GM06990 (cell line): ENCODE data around the gene FAM90A26.
"Not testable (repeated sequence)": the region's sequence is repeated elsewhere in the genome, so short reads cannot be mapped to it uniquely, and the experiment has no call there.

ENCODE experiments used
- DNase-seq: peaks from one replicate; pipeline ENCODE4 v3.0.0-alpha.2; 2011; ENCODE audit not compliant: insufficient read length; ENCODE audit errors: extremely low read depth
- H3K27me3 ChIP-seq: replicated peaks from 2 replicates; pipeline ENCODE4 v1.6.0; 2011; ENCODE audit warnings: low read length; ENCODE audit not compliant: control insufficient read depth, insufficient read depth
- H3K36me3 ChIP-seq: 2 replicates; pipeline ENCODE4 v1.5.1; 2011; ENCODE audit warnings: low read length; ENCODE audit not compliant: control insufficient read depth, insufficient read depth
- H3K4me3 ChIP-seq: replicated peaks from 2 replicates; pipeline ENCODE4 v1.5.1; 2011; ENCODE audit warnings: low read depth, mild to moderate bottlenecking, control low read depth, low read length
- TF ChIP-seq, protein P1 (sequence below): IDR thresholded peaks from 2 replicates; pipeline ENCODE4 v1.5.1; 2011; ENCODE audit warnings: low read length, control low read depth, mild to moderate bottlenecking, inconsistent platforms; ENCODE audit not compliant: insufficient read depth, poor library complexity, severe bottlenecking

The FAM90A26 gene

DNA sequence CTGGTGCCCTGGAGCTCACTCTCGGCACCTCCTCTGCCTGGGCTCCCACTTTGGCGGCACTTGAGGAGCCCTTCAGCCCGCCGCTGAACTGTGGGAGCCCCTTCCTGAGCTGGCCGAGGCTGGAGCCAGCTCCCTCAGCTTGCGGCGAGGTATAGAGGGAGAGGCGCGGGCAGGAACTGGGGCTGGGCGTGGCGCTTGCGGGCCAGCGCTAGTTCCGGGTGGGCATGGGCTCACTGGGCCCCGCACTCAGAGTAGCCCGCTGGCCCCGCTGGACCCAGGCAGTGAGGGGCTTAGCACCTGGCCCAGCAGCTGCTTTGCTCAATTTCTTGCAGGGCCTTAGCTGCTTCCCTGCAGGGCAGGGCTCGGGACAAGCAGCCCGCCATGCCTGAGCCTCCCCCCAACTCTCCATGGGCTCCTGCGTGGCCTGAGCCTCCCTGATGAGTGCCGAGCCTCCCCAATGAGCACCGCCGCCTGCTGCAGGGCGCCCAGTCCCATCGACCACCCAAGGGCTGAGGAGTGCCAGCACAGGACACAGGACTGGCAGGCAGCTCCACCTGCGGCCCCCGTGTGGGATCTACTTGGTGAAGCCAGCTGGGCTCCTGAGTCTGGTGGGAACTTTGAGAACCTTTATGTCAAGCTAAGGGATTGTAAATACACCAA lies 26.7 kb upstream of the FAM90A26 start:
- H3K36me3 ChIP-seq, result no peaks in the 10 kb centered on the region
- no peaks in the 10 kb centered on the region for H3K27me3 ChIP-seq
- DNase-seq, result no peak
- no peak overlapping the region for H3K4me3 ChIP-seq
- TF ChIP-seq, protein P1, sequence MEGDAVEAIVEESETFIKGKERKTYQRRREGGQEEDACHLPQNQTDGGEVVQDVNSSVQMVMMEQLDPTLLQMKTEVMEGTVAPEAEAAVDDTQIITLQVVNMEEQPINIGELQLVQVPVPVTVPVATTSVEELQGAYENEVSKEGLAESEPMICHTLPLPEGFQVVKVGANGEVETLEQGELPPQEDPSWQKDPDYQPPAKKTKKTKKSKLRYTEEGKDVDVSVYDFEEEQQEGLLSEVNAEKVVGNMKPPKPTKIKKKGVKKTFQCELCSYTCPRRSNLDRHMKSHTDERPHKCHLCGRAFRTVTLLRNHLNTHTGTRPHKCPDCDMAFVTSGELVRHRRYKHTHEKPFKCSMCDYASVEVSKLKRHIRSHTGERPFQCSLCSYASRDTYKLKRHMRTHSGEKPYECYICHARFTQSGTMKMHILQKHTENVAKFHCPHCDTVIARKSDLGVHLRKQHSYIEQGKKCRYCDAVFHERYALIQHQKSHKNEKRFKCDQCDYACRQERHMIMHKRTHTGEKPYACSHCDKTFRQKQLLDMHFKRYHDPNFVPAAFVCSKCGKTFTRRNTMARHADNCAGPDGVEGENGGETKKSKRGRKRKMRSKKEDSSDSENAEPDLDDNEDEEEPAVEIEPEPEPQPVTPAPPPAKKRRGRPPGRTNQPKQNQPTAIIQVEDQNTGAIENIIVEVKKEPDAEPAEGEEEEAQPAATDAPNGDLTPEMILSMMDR, result no peak

DNA sequence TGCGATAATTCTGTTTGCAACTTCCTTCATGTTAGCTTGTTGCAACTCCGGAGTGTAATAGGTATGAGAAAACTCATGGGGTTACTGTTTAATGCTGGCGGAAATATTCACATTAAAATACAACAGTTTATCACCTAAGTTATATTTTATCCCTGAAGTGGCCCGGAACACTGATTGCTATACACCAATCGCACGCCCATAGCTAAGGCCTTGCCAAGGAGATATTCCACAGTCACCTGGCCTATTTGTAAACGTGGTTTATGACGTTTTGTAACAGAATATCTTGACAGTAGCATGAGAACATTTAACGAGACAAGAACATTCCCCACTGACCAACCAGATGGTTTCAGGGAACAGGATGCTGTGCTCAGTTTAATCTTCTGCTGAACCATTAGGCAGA lies 23.2 kb upstream of the FAM90A26 start:
- Histone ChIP-seq H3K4me3 (no peak overlapping the region), H3K36me3 (no peaks in the 10 kb centered on the region), H3K27me3 (no peaks in the 10 kb centered on the region)
- TF ChIP-seq, protein P1, result no peak
- DNase-seq, result no peak

DNA sequence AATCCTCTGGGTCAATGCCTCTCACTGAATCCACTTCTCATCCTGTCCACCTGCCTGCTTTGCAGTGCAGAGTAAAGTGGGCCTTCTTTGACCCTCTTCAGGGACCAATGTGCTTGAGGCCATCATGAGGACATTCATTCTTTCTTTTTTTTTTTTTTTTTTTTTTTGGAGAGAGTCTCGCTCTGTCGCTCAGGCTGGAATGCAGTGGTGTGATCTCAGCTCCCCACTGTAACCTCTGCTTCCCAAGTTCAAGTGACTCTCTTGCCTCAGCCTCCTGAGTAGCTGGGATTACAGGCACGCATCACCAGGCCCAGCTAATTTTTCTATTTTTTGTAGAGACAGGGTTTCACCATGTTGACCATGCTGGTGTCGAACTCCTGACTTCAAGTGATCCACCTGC lies 22.8 kb upstream of the FAM90A26 start:
- DNase-seq, H3K27me3 ChIP-seq, H3K4me3 ChIP-seq, H3K36me3 ChIP-seq: not testable (repeated sequence)

DNA sequence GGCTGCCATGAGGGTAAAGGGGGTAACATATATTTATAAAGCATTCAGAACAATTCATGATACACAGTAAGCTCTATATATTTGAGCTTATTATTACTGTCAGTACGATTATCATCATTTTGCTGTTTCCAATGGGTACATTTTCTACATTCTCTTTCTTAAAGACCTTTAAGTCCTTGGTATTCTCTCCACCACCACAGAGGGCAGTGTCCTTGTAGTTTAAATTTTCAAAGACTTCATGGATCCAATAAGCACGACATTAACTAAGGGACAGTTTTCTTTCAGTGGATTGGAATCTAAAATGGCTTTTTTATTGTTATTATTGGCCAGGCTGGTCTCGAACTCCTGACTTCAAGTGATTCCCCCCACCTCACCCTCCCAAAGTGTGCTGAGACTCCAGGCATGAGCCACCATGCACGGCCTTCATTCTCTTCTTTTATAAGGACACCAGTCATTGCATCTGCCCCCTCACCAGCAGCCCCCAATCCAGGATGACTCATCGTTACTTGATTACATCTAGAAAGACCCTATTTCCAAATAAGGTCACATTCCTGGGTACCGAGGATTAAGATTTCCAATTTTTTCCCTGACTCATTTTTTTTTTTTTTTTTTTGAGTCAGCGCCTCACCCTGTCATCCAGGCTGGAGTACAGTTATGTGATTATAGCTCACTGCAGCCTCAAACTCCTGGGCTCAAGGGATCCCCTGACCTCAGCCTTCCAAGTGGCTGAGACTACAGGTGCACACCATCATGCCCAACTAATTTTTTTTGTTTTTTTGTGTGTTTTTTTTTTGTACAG lies 21.4 kb upstream of the FAM90A26 start:
- DNase-seq, H3K4me3 ChIP-seq, H3K36me3 ChIP-seq, H3K27me3 ChIP-seq: not testable (repeated sequence)

DNA sequence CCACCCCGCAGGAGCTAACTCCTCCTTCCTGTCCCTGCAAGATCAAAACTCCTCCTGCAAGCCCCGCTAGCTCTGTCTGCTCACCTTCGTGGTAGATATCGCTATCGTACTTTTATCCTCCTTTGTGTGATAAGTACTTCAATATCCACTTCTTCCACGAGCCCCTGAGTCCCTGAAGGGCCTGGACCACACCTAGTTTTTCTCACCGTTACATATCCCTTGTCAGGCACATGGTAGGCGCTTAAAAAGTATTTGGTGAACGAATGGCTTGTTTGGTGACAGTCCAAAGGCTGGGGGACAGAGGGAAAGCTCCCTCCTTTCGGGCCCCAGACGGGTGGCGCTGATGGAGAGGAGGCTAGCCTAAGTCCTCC lies 18.4 kb upstream of the FAM90A26 start:
- H3K4me3 ChIP-seq, result peak overlapping the region; percentile 56
- not testable (repeated sequence) for DNase-seq, H3K36me3 ChIP-seq, H3K27me3 ChIP-seq

DNA sequence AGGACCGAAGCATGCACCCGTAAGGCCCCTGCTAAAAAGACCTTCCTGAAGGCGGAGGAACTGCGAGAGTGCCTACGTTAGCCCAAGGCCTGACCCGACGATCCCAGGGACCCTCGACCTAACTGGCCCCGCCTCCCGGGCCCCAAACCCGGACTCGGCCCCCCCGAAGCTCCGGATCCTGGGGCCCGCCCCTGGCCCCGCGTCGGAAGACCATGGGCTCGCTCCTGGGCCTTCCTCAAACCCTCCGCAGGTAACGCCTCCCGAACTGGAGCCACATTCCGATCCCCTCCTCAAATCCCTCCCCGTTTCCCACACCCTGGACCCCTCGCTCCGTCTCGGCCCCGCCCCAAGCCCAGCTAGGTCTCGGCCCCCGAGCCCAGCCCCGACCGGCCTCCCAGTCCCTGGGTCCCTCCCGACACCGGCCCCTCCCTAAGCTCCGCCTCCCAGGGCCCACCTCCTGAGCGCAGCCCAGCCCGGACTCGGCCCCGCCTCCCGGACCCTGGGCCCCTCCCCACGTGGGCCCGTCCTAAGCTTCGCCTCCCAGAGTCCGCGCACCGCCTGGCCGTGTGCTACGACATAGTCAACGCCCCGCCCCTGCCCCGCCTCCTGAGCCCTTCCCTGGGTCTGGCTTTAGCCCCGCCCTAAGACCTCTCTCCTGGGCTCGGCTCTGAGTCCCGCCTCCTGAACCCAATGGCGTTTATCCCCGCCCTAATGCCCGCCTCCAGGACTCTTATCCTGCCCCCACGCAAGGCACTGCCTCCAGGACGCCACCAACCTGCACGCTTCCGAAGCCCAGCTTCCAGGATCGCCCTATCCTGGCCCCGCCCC lies 17.8 kb upstream of the FAM90A26 start:
- not testable (repeated sequence) for H3K36me3 ChIP-seq, H3K27me3 ChIP-seq
- H3K4me3 ChIP-seq, result peak overlapping the region; percentile 56
- peak; percentile 84 for DNase-seq

DNA sequence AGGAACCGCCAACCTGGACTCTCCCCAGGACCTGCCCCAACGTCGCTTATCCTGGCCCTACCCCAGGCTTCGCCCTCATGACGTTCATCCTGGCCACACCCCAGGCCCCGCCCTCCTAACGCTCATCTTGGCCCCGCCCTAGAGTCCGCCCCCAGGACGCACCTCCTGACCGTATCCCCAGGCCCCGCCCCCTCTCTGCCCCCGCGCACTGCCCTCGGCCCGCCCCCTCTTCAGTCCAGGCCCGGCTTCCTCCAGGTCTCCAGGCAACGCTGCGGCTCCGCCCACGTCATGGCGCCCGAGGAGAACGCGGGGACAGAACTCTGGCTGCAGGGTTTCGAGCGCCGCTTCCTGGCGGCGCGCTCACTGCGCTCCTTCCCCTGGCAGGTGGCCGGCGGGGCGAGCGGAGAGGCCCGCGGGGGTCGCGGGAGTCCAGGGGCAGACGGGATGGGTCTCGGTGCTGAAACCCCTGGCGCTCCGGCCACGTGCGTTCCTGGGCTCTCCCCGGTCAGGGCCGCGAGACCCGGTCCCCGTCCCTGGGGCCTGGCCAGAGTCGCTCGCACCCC lies 17.1 kb upstream of the FAM90A26 start:
- not testable (repeated sequence) for H3K27me3 ChIP-seq, H3K36me3 ChIP-seq
- peak; percentile 87 for DNase-seq
- peak overlapping the region; percentile 56 for H3K4me3 ChIP-seq
- TF ChIP-seq, protein P1, result peak; percentile 9

DNA sequence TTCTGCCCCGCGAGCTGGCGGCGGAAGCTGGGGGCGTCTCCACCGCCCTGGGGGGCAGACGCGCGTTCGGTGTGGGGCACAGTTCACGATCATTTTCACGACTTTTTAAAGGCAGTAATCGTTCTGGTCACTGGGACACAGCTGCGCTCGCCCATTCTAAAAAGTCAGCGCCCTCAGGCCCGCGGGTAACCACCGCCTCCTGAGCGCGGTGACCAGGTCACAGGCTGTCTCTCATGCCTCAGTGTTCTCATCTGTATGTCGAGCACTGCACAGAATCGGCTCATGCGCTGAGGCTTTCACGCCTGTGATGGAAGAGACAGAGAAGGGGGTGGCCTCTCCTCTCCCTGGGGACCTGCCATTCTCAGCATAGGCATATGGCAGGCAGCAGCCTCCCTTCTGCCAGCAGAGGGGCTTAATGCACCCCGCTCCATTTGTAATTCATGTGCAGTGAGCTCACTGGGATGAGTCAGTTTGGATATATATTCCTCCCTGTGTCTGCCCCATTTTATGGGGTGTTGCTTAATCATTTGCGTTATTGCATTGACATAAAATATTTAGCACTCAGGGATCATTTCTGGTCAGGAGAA lies 16.5 kb upstream of the FAM90A26 start:
- H3K36me3 ChIP-seq, H3K27me3 ChIP-seq, DNase-seq: not testable (repeated sequence)
- H3K4me3 ChIP-seq, result peak overlapping the region; percentile 56

DNA sequence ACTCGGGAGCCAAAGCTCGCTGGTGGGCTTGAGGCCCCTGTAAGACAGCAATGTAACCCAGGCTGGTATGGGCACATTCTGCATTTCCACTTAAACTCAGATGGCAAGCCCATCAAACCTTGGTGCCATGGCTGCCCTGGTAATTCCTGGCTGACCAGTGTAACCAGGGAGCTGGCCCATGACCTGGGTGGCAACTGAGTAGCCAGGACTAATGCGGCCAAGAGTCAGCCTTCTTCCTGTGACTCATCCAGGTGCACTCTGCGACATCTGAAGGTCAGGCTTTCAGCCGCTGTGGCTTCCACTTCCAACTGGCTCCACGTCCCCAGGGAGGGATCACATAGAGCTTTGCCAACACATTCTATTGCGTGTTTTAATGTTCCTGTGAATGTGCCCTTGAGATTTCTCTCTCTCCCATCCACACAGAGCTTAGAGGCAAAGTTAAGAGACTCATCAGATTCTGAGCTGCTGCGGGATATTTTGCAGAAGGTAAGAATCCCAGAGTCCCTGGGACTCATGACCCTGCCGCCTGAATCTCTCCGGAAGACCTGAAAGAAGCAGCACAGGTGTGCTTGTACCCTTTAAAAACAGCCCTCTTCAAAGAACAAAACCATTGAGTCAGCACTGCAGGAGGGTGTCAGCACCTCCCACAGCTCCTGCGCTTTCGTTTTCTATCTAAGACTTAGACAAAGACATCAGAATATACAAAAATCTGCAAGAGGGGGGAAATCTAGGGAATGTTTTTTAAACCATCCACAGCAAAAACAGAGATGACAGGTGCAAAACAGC lies 14.9 kb upstream of the FAM90A26 start:
- H3K4me3 ChIP-seq, H3K36me3 ChIP-seq, H3K27me3 ChIP-seq, DNase-seq: not testable (repeated sequence)
